IPS-NIHi7 (cell line): ENCODE measurements around the gene PKIB.
"Not testable (repeated sequence)": the region's sequence is repeated elsewhere in the genome, so short reads cannot be mapped to it uniquely, and the experiment has no call there.

Source experiments
- DNase-seq: peaks from one replicate; pipeline ENCODE4 v3.0.0; 2012; ENCODE audit warnings: mixed read lengths; ENCODE audit errors: extremely low spot score

The PKIB gene

GRCh38 chr6:122620902-122621301, 10.7 kb downstream of the PKIB start:
- DNase-seq = no peak

- DNase-seq = no peak
Observed at GRCh38 chr6:122621638-122622037, 11.4 kb downstream of the PKIB start.

- no peak for DNase-seq
Observed at GRCh38 chr6:122622479-122622878, 12.3 kb downstream of the PKIB start.

GRCh38 chr6:122623279-122623678, 13.1 kb downstream of the PKIB start:
- DNase-seq = no peak

- no peak for DNase-seq
Observed at GRCh38 chr6:122624853-122625252, 14.6 kb downstream of the PKIB start.

- DNase-seq = no peak
Observed at GRCh38 chr6:122628714-122629113, 18.5 kb downstream of the PKIB start.

- DNase-seq = no peak
Observed at GRCh38 chr6:122631571-122632249, 21.5 kb downstream of the PKIB start.

GRCh38 chr6:122640366-122640765, 30.2 kb downstream of the PKIB start:
- DNase-seq = no peak

- no peak for DNase-seq
Observed at GRCh38 chr6:122641819-122642218, 31.6 kb downstream of the PKIB start.

GRCh38 chr6:122642604-122643003, 32.4 kb downstream of the PKIB start:
- not testable (repeated sequence) for DNase-seq

- no peak for DNase-seq
Observed at GRCh38 chr6:122645256-122645655, 35.1 kb downstream of the PKIB start.

GRCh38 chr6:122647765-122648164, 37.6 kb downstream of the PKIB start:
- no peak for DNase-seq

- no peak for DNase-seq
Observed at GRCh38 chr6:122648726-122649125, 38.5 kb downstream of the PKIB start.

GRCh38 chr6:122649701-122650100, 39.5 kb downstream of the PKIB start:
- no peak for DNase-seq

GRCh38 chr6:122650403-122650802, 40.2 kb downstream of the PKIB start:
- no peak for DNase-seq

GRCh38 chr6:122651031-122651430, 40.8 kb downstream of the PKIB start:
- DNase-seq = no peak

- DNase-seq = no peak
Observed at GRCh38 chr6:122651604-122652003, 41.4 kb downstream of the PKIB start.

GRCh38 chr6:122652431-122652830, 42.2 kb downstream of the PKIB start:
- no peak for DNase-seq

GRCh38 chr6:122653094-122653493, 42.9 kb downstream of the PKIB start:
- no peak for DNase-seq

- DNase-seq = no peak
Observed at GRCh38 chr6:122654012-122654411, 43.8 kb downstream of the PKIB start.

- DNase-seq = no peak
Observed at GRCh38 chr6:122657601-122658000, 47.4 kb downstream of the PKIB start.

- DNase-seq = no peak
Observed at GRCh38 chr6:122660296-122660695, 50.1 kb downstream of the PKIB start.

GRCh38 chr6:122663981-122664380, 53.8 kb downstream of the PKIB start:
- no peak for DNase-seq

GRCh38 chr6:122665929-122666328, 55.7 kb downstream of the PKIB start:
- no peak for DNase-seq
